Spinal cord (tissue), 10 donors: ENCODE measurements around the gene UBE2D2. TPM values are rescaled to one million over a fixed set of nuclear protein-coding genes. Genes with fewer than 3 reads are reported as not detected.

Experiments
- DNase-seq, 6 donors: peaks; one replicate each; pipeline versions ENCODE4 v3.0.0 to v3.0.0-alpha.2; 2013 to 2015; ENCODE audit warnings: low spot score in 6 of 6, low read depth in 4 of 6
- H3K27ac ChIP-seq: one replicate; pipeline ENCODE4 v1.5.1; 2013; ENCODE audit warnings: low read depth, low read length, control low read depth
- H3K27me3 ChIP-seq: one replicate; pipeline ENCODE4 v1.6.1; 2013; ENCODE audit warnings: low read length; ENCODE audit not compliant: control insufficient read depth, insufficient read depth
- H3K36me3 ChIP-seq: one replicate; pipeline ENCODE4 v1.6.1; 2013; ENCODE audit warnings: low read length; ENCODE audit not compliant: control insufficient read depth, insufficient read depth
- H3K4me1 ChIP-seq: one replicate; pipeline ENCODE4 v1.6.1; 2013; ENCODE audit warnings: low read length; ENCODE audit not compliant: control insufficient read depth, insufficient read depth
- H3K4me3 ChIP-seq: one replicate; pipeline ENCODE4 v1.5.1; 2013; ENCODE audit warnings: low read depth, low read length, control low read depth
- H3K9me3 ChIP-seq: one replicate; pipeline ENCODE4 v1.6.1; 2013; ENCODE audit warnings: low read length; ENCODE audit not compliant: control insufficient read depth, insufficient read depth
- WGBS: methylation state at CpG from one replicate; pipeline ENCODE4 v1.1.5; 2013; ENCODE audit warnings: missing lambda C conversion rate; ENCODE audit not compliant: insufficient coverage; 5-methylcytosine and 5-hydroxymethylcytosine counted together
- polyA plus RNA-seq, 2 donors: library from polyadenylated mRNA; unstranded; fragments of 120-200 nt; gene quantifications; one replicate each; pipeline ENCODE4 v1.2.1, GENCODE V29; 2013; ENCODE audit not compliant: insufficient read length in 2 of 2
- total RNA-seq, 2 donors: library from RNA; depleted of rRNA in 1 of 2; stranded (reverse); fragments of 120-200 nt in 1 of 2; fragments of >200 nt in 1 of 2; gene quantifications; one replicate each; pipeline versions ENCODE4 v1.2.3 to v1.2.4, GENCODE V29; 2013 to 2014
- donor health status: healthy.

The UBE2D2 gene
- total and polyA plus RNA-seq, 4 donors = 108 to 185 (median 140) TPM

- peak in 1 of 6 donors; percentile 34 for DNase-seq
- Histone ChIP-seq H3K27ac (peak overlapping the region; percentile 95), H3K36me3 (peaks cover 15% of the 10 kb centered on the region), H3K4me1 (peaks cover 79% of the 10 kb centered on the region), H3K27me3 (no peaks in the 10 kb centered on the region), H3K4me3 (peak overlapping the region; percentile 88), H3K9me3 (no peaks in the 10 kb centered on the region)
- WGBS = 0% methylated on average over 3 of the region's 13 CpGs
Measured at GRCh38 chr5:139650689-139651042, 89.5 kb downstream of the UBE2D2 start.

- peaks cover 80% of the 10 kb centered on the region for H3K4me1 ChIP-seq
- peak overlapping the region; percentile 88 for H3K4me3 ChIP-seq
- no peaks in the 10 kb centered on the region for H3K27me3 ChIP-seq
- peaks cover 20% of the 10 kb centered on the region for H3K36me3 ChIP-seq
- peak in 2 of 6 donors; percentile 33 to 69 for DNase-seq
- 2% methylated on average over 6 of the region's 14 CpGs for WGBS
- no peaks in the 10 kb centered on the region for H3K9me3 ChIP-seq
- peak overlapping the region; percentile 95 for H3K27ac ChIP-seq
Measured at GRCh38 chr5:139651043-139651834, 90.1 kb downstream of the UBE2D2 start.

GRCh38 chr5:139651853-139652787, 91.0 kb downstream of the UBE2D2 start:
- Histone ChIP-seq H3K36me3 (peaks cover 21% of the 10 kb centered on the region), H3K4me1 (peaks cover 79% of the 10 kb centered on the region), H3K27me3 (no peaks in the 10 kb centered on the region), H3K9me3 (no peaks in the 10 kb centered on the region), H3K27ac (peak overlapping the region; percentile 95), H3K4me3 (peak overlapping the region; percentile 88)
- WGBS = 10% methylated on average over 6 of the region's 23 CpGs
- peak in 2 of 6 donors; percentile 89 to 95 for DNase-seq

- Histone ChIP-seq H3K4me1 (peaks cover 79% of the 10 kb centered on the region), H3K27me3 (no peaks in the 10 kb centered on the region), H3K27ac (peak overlapping the region; percentile 95), H3K9me3 (no peaks in the 10 kb centered on the region), H3K36me3 (peaks cover 24% of the 10 kb centered on the region), H3K4me3 (peak overlapping the region; percentile 88)
- DNase-seq = peak in 2 of 6 donors; percentile 57 to 67
- WGBS = 14% methylated on average over 1 of the region's 5 CpGs
Measured at GRCh38 chr5:139652788-139653241, 91.7 kb downstream of the UBE2D2 start.

GRCh38 chr5:139653616-139654015, 92.5 kb downstream of the UBE2D2 start:
- Histone ChIP-seq H3K4me3 (no peak overlapping the region), H3K27ac (peak overlapping the region; percentile 95), H3K9me3 (no peaks in the 10 kb centered on the region), H3K36me3 (peaks cover 28% of the 10 kb centered on the region), H3K27me3 (no peaks in the 10 kb centered on the region), H3K4me1 (peaks cover 85% of the 10 kb centered on the region)
- no CpG with 5 or more reads among the region's 5 CpGs for WGBS
- DNase-seq = peak in 1 of 6 donors; percentile 34

GRCh38 chr5:139654464-139654863, 93.3 kb downstream of the UBE2D2 start:
- Histone ChIP-seq H3K27me3 (no peaks in the 10 kb centered on the region), H3K36me3 (peaks cover 27% of the 10 kb centered on the region), H3K9me3 (no peaks in the 10 kb centered on the region), H3K27ac (peak overlapping the region; percentile 86), H3K4me3 (no peak overlapping the region), H3K4me1 (peaks cover 93% of the 10 kb centered on the region)
- no peak for DNase-seq
- WGBS = 80% methylated on average over 1 of the region's 3 CpGs

GRCh38 chr5:139654871-139655491, 93.8 kb downstream of the UBE2D2 start:
- H3K36me3 ChIP-seq = peaks cover 28% of the 10 kb centered on the region
- H3K4me3 ChIP-seq = no peak overlapping the region
- no peaks in the 10 kb centered on the region for H3K27me3 ChIP-seq
- H3K4me1 ChIP-seq = peaks cover 93% of the 10 kb centered on the region
- H3K9me3 ChIP-seq = no peaks in the 10 kb centered on the region
- peak overlapping the region; percentile 86 for H3K27ac ChIP-seq
- 36% methylated on average over 11 of the region's 13 CpGs for WGBS
- DNase-seq = no peak

- Histone ChIP-seq H3K27ac (peak overlapping the region; percentile 86), H3K4me3 (no peak overlapping the region)
Measured at GRCh38 chr5:139655727-139656271, 94.7 kb downstream of the UBE2D2 start.

More at GRCh38 chr5:139655727-139656271, 94.7 kb downstream of the UBE2D2 start:
- Histone ChIP-seq H3K4me1 (peaks cover 94% of the 10 kb centered on the region), H3K27me3 (no peaks in the 10 kb centered on the region), H3K9me3 (no peaks in the 10 kb centered on the region), H3K36me3 (peaks cover 26% of the 10 kb centered on the region)
- WGBS = 26% methylated on average over 13 of the region's 18 CpGs
- DNase-seq = peak in 1 of 6 donors; percentile 58
